HG03097 (cell line): ENCODE data around the gene BIN1.

Experiments used
- ATAC-seq: cut with Tn5 transposase; IDR thresholded peaks from one replicate; pipeline ENCODE4 v1.9.1; 2021; ENCODE audit not compliant: unreplicated experiment, low FRiP score

BIN1 gene

GRCh38 chr2:127004893-127005600 is 101.9 kb downstream of the BIN1 start:
- ATAC-seq = no peak

- ATAC-seq = no peak
Observed at GRCh38 chr2:127003070-127003800, 103.7 kb downstream of the BIN1 start.

GRCh38 chr2:127001751-127002150 is 105.2 kb downstream of the BIN1 start:
- ATAC-seq = no peak

GRCh38 chr2:127000937-127001336 is 106.0 kb downstream of the BIN1 start:
- no peak for ATAC-seq

GRCh38 chr2:127000194-127000593 is 106.8 kb downstream of the BIN1 start:
- no peak for ATAC-seq

GRCh38 chr2:126999106-126999756 is 107.7 kb downstream of the BIN1 start:
- ATAC-seq = no peak

GRCh38 chr2:126998486-126998885 is 108.5 kb downstream of the BIN1 start:
- no peak for ATAC-seq
